T-helper 1 cell (primary cell): ENCODE measurements around the gene FNDC3A.
"Not testable (repeated sequence)": the region's sequence is repeated elsewhere in the genome, so short reads cannot be mapped to it uniquely, and the experiment has no call there.

Source experiments
- DNase-seq, 5 donors: peaks; one replicate each; pipeline ENCODE4 v3.0.0-alpha.2; 2012 to 2020

The FNDC3A gene

GRCh38 chr13:48977973-48978372, 2.3 kb downstream of the FNDC3A start:
- no peak for DNase-seq

GRCh38 chr13:48978942-48979601, 3.4 kb downstream of the FNDC3A start:
- no peak for DNase-seq

- no peak for DNase-seq
Observed at GRCh38 chr13:48979892-48980291, 4.2 kb downstream of the FNDC3A start.

- no peak for DNase-seq
Observed at GRCh38 chr13:48983331-48983730, 7.6 kb downstream of the FNDC3A start.

- DNase-seq = no peak
Observed at GRCh38 chr13:48985756-48986155, 10.0 kb downstream of the FNDC3A start.

GRCh38 chr13:48990900-48991299, 15.2 kb downstream of the FNDC3A start:
- no peak for DNase-seq

GRCh38 chr13:48993150-48993549, 17.4 kb downstream of the FNDC3A start:
- DNase-seq = no peak

- DNase-seq = peak in 1 of 5 donors; percentile 19
Observed at GRCh38 chr13:48994706-48995105, 19.0 kb downstream of the FNDC3A start.

- no peak for DNase-seq
Observed at GRCh38 chr13:48998641-48999292, 23.1 kb downstream of the FNDC3A start.

GRCh38 chr13:49000247-49000646, 24.5 kb downstream of the FNDC3A start:
- DNase-seq = no peak

- not testable (repeated sequence) for DNase-seq
Observed at GRCh38 chr13:49018986-49019635, 43.4 kb downstream of the FNDC3A start.

- DNase-seq = no peak
Observed at GRCh38 chr13:49020328-49020727, 44.6 kb downstream of the FNDC3A start.

- no peak for DNase-seq
Observed at GRCh38 chr13:49020940-49021553, 45.3 kb downstream of the FNDC3A start.

GRCh38 chr13:49021953-49022352, 46.2 kb downstream of the FNDC3A start:
- DNase-seq = no peak

- no peak for DNase-seq
Observed at GRCh38 chr13:49022472-49023144, 46.9 kb downstream of the FNDC3A start.

- DNase-seq = no peak
Observed at GRCh38 chr13:49023431-49023830, 47.7 kb downstream of the FNDC3A start.

- DNase-seq = no peak
Observed at GRCh38 chr13:49026851-49027250, 51.1 kb downstream of the FNDC3A start.

- no peak for DNase-seq
Observed at GRCh38 chr13:49029570-49029969, 53.9 kb downstream of the FNDC3A start.

GRCh38 chr13:49030213-49030612, 54.5 kb downstream of the FNDC3A start:
- no peak for DNase-seq

GRCh38 chr13:49040872-49041271, 65.2 kb downstream of the FNDC3A start:
- no peak for DNase-seq

- DNase-seq = no peak
Observed at GRCh38 chr13:49042476-49042875, 66.8 kb downstream of the FNDC3A start.

GRCh38 chr13:49044008-49044407, 68.3 kb downstream of the FNDC3A start:
- no peak for DNase-seq

GRCh38 chr13:49044836-49045235, 69.1 kb downstream of the FNDC3A start:
- DNase-seq = no peak
